Rectal smooth muscle tissue (tissue), 1 donor: ENCODE measurements around the gene GPATCH8.
A peak's percentile ranks its signal among the peaks of the same experiment; 100 is the strongest.

Experiments
- H3K27ac ChIP-seq: one replicate; pipeline ENCODE4 v1.7.0; 2013; ENCODE audit warnings: low read depth, low read length, inconsistent platforms
- H3K27me3 ChIP-seq: one replicate; pipeline ENCODE4 v1.7.0; 2013; ENCODE audit warnings: low read length; ENCODE audit not compliant: control insufficient read depth, insufficient read depth
- H3K36me3 ChIP-seq: one replicate; pipeline ENCODE4 v1.7.0; 2013; ENCODE audit warnings: low read length; ENCODE audit not compliant: control insufficient read depth, insufficient read depth
- H3K4me1 ChIP-seq: one replicate; pipeline ENCODE4 v1.7.0; 2013; ENCODE audit warnings: low read length; ENCODE audit not compliant: control insufficient read depth, insufficient read depth
- H3K4me3 ChIP-seq: one replicate; pipeline ENCODE4 v1.7.0; 2013; ENCODE audit warnings: low read length
- H3K9ac ChIP-seq: one replicate; pipeline ENCODE4 v1.7.0; 2013; ENCODE audit warnings: low read length

Gene GPATCH8

GRCh38 chr17:44384281-44384822 is 118.9 kb downstream of the GPATCH8 start:
- Histone ChIP-seq H3K27ac (no peak overlapping the region), H3K4me1 (no peaks in the 10 kb centered on the region), H3K36me3 (no peaks in the 10 kb centered on the region), H3K27me3 (peaks cover 5% of the 10 kb centered on the region), H3K9ac (no peak overlapping the region), H3K4me3 (peak overlapping the region; percentile 67)

DNA sequence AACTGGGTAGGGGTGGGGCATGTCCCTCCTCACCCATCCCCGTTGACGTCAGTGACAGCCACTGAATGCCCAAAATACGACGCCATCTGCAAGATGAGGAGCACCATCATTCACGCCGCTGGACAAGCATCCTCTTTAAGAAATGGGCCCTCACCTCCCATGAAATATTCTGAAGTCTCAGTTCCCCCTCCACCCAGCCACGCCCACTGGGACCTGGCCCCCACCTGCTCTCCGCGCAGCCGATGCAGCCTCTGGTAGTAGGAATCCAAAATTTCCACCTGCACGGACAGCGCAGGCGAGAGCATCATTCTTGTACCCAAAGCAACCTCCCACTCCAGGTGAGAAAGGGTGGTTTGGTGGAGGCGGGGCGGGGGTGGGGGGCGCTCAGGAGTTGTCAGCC is 119.3 kb downstream of the GPATCH8 start:
- Histone ChIP-seq H3K9ac (no peak overlapping the region), H3K27ac (no peak overlapping the region), H3K27me3 (peaks cover 5% of the 10 kb centered on the region), H3K4me3 (no peak overlapping the region), H3K36me3 (no peaks in the 10 kb centered on the region), H3K4me1 (no peaks in the 10 kb centered on the region)

DNA sequence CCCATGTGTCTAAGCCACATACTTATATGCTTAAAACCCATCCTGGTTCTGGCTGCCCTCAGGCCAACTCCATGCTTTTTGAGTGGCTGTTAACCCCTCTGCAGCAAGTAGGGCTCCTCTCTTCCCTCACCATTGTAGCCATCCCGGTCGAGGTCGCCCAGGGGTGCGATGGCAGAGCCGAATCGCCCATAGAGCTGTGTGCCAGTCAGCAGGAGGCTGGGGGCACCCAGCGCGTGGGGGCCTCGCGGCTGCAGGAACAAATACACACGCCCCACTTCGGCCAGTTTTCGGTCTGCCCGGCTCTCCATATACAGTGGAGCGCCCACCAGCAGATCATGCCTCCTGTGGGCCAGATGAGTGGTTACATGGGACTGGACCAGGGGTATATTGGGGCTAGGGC is 119.8 kb downstream of the GPATCH8 start:
- Histone ChIP-seq H3K4me3 (no peak overlapping the region), H3K36me3 (no peaks in the 10 kb centered on the region), H3K4me1 (no peaks in the 10 kb centered on the region), H3K9ac (no peak overlapping the region), H3K27me3 (peaks cover 5% of the 10 kb centered on the region), H3K27ac (no peak overlapping the region)

DNA sequence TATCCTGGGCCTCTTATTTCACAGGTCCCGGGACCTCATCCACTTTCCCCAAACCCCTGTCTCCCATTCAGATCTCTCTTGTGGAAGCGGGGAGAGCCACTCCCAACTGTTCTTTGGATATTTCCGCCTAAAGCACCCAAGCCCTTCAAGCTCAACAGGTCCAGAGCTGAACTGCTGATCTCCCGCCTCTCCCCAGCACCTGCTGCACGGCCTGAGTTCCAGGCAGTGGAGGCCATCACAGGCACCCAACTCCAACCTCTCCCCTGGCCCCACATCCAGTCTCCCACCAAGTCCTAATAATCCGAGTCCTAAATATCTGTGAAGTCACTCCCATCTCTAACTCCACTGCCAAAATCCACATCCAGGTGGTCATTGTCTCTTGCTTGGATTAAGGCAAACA is 120.3 kb downstream of the GPATCH8 start:
- Histone ChIP-seq H3K4me3 (no peak overlapping the region), H3K27me3 (peaks cover 5% of the 10 kb centered on the region), H3K4me1 (no peaks in the 10 kb centered on the region), H3K36me3 (no peaks in the 10 kb centered on the region), H3K9ac (no peak overlapping the region), H3K27ac (no peak overlapping the region)

- Histone ChIP-seq H3K36me3 (no peaks in the 10 kb centered on the region), H3K9ac (no peak overlapping the region), H3K4me3 (no peak overlapping the region), H3K27me3 (peaks cover 5% of the 10 kb centered on the region), H3K4me1 (no peaks in the 10 kb centered on the region), H3K27ac (no peak overlapping the region)
These were observed 121.3 kb downstream of the GPATCH8 start for GRCh38 chr17:44381810-44382305.

- Histone ChIP-seq H3K36me3 (no peaks in the 10 kb centered on the region), H3K27me3 (peaks cover 4% of the 10 kb centered on the region), H3K4me3 (no peak overlapping the region), H3K27ac (no peak overlapping the region), H3K4me1 (no peaks in the 10 kb centered on the region), H3K9ac (no peak overlapping the region)
These were observed 122.4 kb downstream of the GPATCH8 start for GRCh38 chr17:44380767-44381166.

DNA sequence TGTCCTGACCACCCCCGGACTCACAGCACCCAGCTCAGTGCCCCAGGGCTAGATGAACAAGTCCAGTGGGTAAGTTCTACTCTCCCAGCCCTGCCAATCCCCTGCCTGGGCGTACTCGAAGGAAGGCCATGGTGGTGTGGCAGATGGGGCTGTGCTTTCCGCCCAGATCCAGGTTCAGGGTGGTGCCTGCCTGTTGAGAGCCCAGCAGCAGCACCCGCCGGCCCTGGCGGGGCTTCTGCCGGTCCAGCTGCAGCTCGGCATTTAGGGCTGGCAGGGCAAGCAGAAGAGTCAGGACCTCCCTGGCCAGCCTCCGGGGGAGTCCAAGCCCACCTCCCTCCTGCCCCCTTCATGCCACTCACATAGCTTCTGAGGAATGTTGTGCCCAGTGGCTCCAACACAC is 123.3 kb downstream of the GPATCH8 start:
- Histone ChIP-seq H3K27me3 (peaks cover 3% of the 10 kb centered on the region), H3K36me3 (no peaks in the 10 kb centered on the region), H3K27ac (no peak overlapping the region), H3K4me1 (no peaks in the 10 kb centered on the region), H3K4me3 (no peak overlapping the region), H3K9ac (no peak overlapping the region)

GRCh38 chr17:44378171-44378705 is 125.0 kb downstream of the GPATCH8 start:
- H3K4me3 ChIP-seq = no peak overlapping the region
- H3K27ac ChIP-seq = no peak overlapping the region
- H3K4me1 ChIP-seq = no peaks in the 10 kb centered on the region
- no peak overlapping the region for H3K9ac ChIP-seq
- H3K27me3 ChIP-seq = no peaks in the 10 kb centered on the region
- no peaks in the 10 kb centered on the region for H3K36me3 ChIP-seq

GRCh38 chr17:44376779-44377178 is 126.4 kb downstream of the GPATCH8 start:
- Histone ChIP-seq H3K27ac (no peak overlapping the region), H3K36me3 (no peaks in the 10 kb centered on the region), H3K4me1 (no peaks in the 10 kb centered on the region), H3K9ac (no peak overlapping the region), H3K27me3 (no peaks in the 10 kb centered on the region), H3K4me3 (no peak overlapping the region)

GRCh38 chr17:44376124-44376523 is 127.1 kb downstream of the GPATCH8 start:
- H3K27ac ChIP-seq = no peak overlapping the region

GRCh38 chr17:44375196-44376017 is 127.8 kb downstream of the GPATCH8 start:
- H3K27ac ChIP-seq = no peak overlapping the region
- H3K4me1 ChIP-seq = no peaks in the 10 kb centered on the region
- no peak overlapping the region for H3K4me3 ChIP-seq
- H3K27me3 ChIP-seq = no peaks in the 10 kb centered on the region
- H3K9ac ChIP-seq = no peak overlapping the region
- H3K36me3 ChIP-seq = no peaks in the 10 kb centered on the region

More at GRCh38 chr17:44376124-44376523, 127.1 kb downstream of the GPATCH8 start:
- Histone ChIP-seq H3K36me3 (no peaks in the 10 kb centered on the region), H3K27me3 (no peaks in the 10 kb centered on the region), H3K4me3 (no peak overlapping the region), H3K9ac (no peak overlapping the region), H3K4me1 (no peaks in the 10 kb centered on the region)

DNA sequence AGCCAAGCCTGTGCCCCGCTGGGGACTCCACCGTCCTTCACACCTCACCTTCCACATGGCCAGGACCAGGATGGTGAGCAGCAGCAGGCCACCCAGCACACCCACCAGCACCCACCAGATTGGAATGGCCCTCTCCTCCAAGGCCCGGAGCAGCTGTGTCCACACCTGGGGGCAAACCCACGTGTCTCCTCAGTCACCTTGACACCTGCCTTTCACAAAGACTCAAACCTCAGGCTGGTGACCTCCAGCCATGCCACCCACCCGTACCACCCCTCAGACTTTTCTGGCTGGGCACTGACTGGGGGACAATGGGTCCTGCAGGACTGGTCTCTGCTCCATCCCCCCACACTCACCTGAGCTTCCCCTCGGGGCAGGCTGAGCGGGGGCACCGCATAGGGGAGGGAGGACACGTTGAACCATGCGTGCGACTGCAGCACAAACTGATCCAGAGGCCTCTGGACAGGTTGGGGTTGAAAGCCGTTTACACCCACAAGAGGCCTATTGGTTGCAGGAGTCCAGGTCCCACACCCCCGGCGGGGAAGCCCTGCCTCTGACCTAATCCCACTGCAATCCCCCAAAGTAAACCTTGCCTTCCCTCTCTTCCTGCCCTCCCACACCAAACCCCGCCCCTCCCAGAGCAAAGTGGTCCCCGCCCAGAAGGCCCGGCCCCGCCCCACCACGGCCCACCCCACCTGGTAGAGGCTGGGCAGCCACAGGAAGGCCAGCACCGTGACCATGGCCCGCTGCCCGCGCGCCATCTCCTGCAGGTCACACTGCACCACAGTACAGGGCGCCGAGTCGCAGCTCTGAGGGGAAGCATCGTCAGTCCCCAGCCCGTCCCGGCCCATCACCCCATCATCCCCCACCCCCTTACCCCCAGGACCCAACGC is 128.7 kb downstream of the GPATCH8 start:
- Histone ChIP-seq H3K27ac (no peak overlapping the region), H3K27me3 (no peaks in the 10 kb centered on the region), H3K4me3 (no peak overlapping the region), H3K36me3 (no peaks in the 10 kb centered on the region), H3K9ac (no peak overlapping the region), H3K4me1 (no peaks in the 10 kb centered on the region)
